ENCODE data around the gene FOXL2. TPM values are rescaled to one million over a fixed set of nuclear protein-coding genes. Genes with fewer than 3 reads are reported as not detected.

Gene FOXL2
- total and polyA plus RNA-seq, 2 of the 13 experiments (the other 11 are each of a cell fraction or from before 2014, with no cell fraction given), result not detected

DNA sequence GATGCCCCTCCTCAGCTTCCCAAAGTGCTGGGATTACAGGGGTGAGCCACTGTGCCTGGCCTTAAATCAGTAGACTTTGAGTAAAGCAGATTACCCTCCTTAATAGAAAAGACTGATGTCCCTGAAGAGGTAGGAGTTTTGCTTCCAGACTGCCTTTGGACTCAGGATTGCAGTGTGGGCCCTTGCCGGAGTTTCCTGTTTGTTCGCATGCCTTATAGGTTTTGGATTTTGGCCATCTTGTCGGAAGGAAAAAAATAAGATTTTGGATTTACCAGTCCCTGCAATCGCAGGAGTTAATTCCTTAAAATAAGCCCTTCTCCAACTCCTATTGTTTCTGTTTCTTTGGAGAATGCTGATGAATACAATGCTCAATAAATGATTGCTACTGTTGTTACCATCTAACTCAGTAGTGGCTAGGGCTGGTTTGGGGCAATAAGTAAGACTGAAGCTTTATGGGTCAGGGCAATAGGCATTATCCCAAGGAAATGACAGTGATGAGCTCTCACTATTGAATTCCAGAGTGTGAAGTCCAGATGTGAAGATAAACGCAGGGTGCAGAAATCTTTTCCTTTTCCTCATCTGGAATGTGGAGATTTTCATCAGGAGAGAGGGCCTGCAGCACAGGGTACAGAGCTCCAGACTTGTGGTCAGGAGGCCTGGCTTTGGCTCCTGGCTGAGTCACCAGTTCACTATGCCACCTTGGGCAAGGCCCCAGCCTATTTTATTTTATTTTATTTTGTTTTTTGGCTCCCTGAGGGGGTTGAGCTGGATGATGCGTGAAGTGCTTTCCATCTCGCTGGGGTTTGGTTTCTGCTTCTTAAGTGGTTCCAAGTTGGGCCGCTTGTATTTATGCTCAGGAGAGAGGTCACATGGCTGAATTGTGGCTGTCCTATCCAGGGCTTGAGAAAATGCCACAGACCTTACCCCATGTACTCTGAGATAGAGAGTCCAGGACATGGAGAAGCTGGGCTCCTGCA lies 25.3 kb downstream of the FOXL2 start:
- Histone ChIP-seq H3K4me3 (replicated peaks in 1 of 3; ENCODE audit: insufficient read depth in 1 of 3, low read depth in 2 of 3, low read length in 3 of 3) (no peak overlapping the region), H3K9me3 (ENCODE audit: low read length) (no peaks in the 10 kb centered on the region), H3K79me2 (ENCODE audit: insufficient read depth, low read length) (no peaks in the 10 kb centered on the region), H4K20me1 (ENCODE audit: insufficient read depth, low read length) (no peaks in the 10 kb centered on the region), H3K4me1 (ENCODE audit: insufficient read depth, low read length) (peaks cover 17% of the 10 kb centered on the region), H3K27me3 (ENCODE audit: control insufficient read depth in 1 of 2, insufficient read depth in 2 of 2, low read length in 2 of 2) (no peaks in the 10 kb centered on the region; a peak in 2 of 5 replicates), H3K27ac (ENCODE audit: extremely low read length, insufficient read depth, low read length) (no peak overlapping the region), H2AFZ (ENCODE audit: low read length) (no peak overlapping the region), H3K36me3 (replicated peaks in 1 of 2; ENCODE audit: control insufficient read depth in 1 of 2, insufficient read depth in 2 of 2, low read length in 2 of 2) (no peaks in the 10 kb centered on the region), H3K4me2 (ENCODE audit: low read depth, low read length) (peak overlapping the region; percentile 20; the same call in 1 of the 2 replicates), H3K9ac (ENCODE audit: insufficient read depth, low read depth, low read length) (no peak overlapping the region)
- no peak for FAIRE-seq
- TF ChIP-seq FOSL2 (CRISPR knock-in tag; IDR thresholded peaks at IDR 0.05), result peak; percentile 60
- no peak for TF ChIP-seq ETS1 (CRISPR knock-in tag; IDR thresholded peaks at IDR 0.05)
- intact Hi-C loops (cut with micrococcal nuclease; ENCODE audit: unreplicated experiment), result no loop called here
- DNase-seq (ENCODE audit: low spot score), result peak; percentile 58
- in situ Hi-C loops (cut with HindIII; ENCODE audit: extremely low pct_ligation_motif_present, low pct_unique_long_range_greater_than_20kb), result loop anchor here (10.0 kb wide), 1 partner anchor 507 kb away; no protein-coding TSS in a partner anchor
- ChIA-PET CTCF (ENCODE audit: low intra/inter-chr PET ratio, low total read pairs) (interaction anchor here (1.3 to 2.1 kb wide), 3 partner anchors 327 to 504 kb away, joined by 3 to 12 read pairs (median 5); partner anchors contain the start of gene CEP70), POLR2A (interaction anchor here (1.2 kb wide), 1 partner anchor 58 kb away, joined by 6 read pairs; no protein-coding TSS in a partner anchor)
- BruUV-seq (replicated peaks), result no TSS peak
- WGBS (ENCODE audit: low lambda C conversion rate), result 24% methylated on average over 8 of the region's 8 CpGs
- peak; percentile 73 for ATAC-seq

GRCh38 chr3:138919325-138919724 lies 27.6 kb downstream of the FOXL2 start:
- H3K27ac ChIP-seq (ENCODE audit: extremely low read length, insufficient read depth, low read length), result no peak overlapping the region
- peak overlapping the region; percentile 43 for H3K4me2 ChIP-seq (ENCODE audit: low read depth, low read length)
- no peak overlapping the region for H3K9ac ChIP-seq (ENCODE audit: insufficient read depth, low read depth, low read length)
- FAIRE-seq, result peak; percentile 52
- no peaks in the 10 kb centered on the region for H3K79me2 ChIP-seq (ENCODE audit: insufficient read depth, low read length)
- DNase-seq (ENCODE audit: low spot score), result peak; percentile 23
- in situ Hi-C loops (cut with HindIII; ENCODE audit: extremely low pct_ligation_motif_present, low pct_unique_long_range_greater_than_20kb) (loop anchor here (5.0 kb wide), 4 partner anchors 87 to 437 kb away; partner anchors contain the start of gene PIK3CB), intact Hi-C loops (cut with micrococcal nuclease; ENCODE audit: unreplicated experiment) (loop anchor here (1.0 kb wide), 1 partner anchor 325 kb away; the partner anchor contains the start of gene CEP70)
- H3K36me3 ChIP-seq (replicated peaks in 1 of 2; ENCODE audit: control insufficient read depth in 1 of 2, insufficient read depth in 2 of 2, low read length in 2 of 2), result no peaks in the 10 kb centered on the region
- H3K9me3 ChIP-seq (ENCODE audit: low read length), result no peaks in the 10 kb centered on the region
- no peaks in the 10 kb centered on the region; a peak in 2 of 5 replicates for H3K27me3 ChIP-seq (ENCODE audit: control insufficient read depth in 1 of 2, insufficient read depth in 2 of 2, low read length in 2 of 2)
- no TSS peak for BruUV-seq (replicated peaks)
- no peak for ATAC-seq
- CTCF ChIA-PET (ENCODE audit: low intra/inter-chr PET ratio, low total read pairs), result no interaction called here
- H2AFZ ChIP-seq (ENCODE audit: low read length), result peak overlapping the region; percentile 28
- 10% methylated on average over 2 of the region's 4 CpGs for WGBS (ENCODE audit: low lambda C conversion rate)
- POLR2A ChIA-PET, result interaction anchor here (0.5 to 1.3 kb wide), 4 partner anchors 56 to 325 kb away, joined by 3 to 4 read pairs (median 3); partner anchors contain the start of gene CEP70
- no peaks in the 10 kb centered on the region for H4K20me1 ChIP-seq (ENCODE audit: insufficient read depth, low read length)
- H3K4me3 ChIP-seq (replicated peaks in 1 of 3; ENCODE audit: insufficient read depth in 1 of 3, low read depth in 2 of 3, low read length in 3 of 3), result no peak overlapping the region; a peak in 1 of 6 replicates
- peaks cover 27% of the 10 kb centered on the region for H3K4me1 ChIP-seq (ENCODE audit: insufficient read depth, low read length)
- TF ChIP-seq SMC3 (IDR thresholded peaks at IDR 0.05; ENCODE audit: low read length) (peak; percentile 19; the same call in 1 of the 2 replicates), ARNTL (CRISPR knock-in tag; IDR thresholded peaks at IDR 0.05) (no peak), SMAD9 (CRISPR knock-in tag; IDR thresholded peaks at IDR 0.05) (no peak), MAFG (CRISPR knock-in tag; IDR thresholded peaks at IDR 0.05) (no peak), U2AF2 (IDR thresholded peaks at IDR 0.05; ENCODE audit: low read depth, low read length) (no peak), ZNF546 (CRISPR knock-in tag; conservative IDR thresholded peaks at IDR 0.05) (no peak), STAG1 (CRISPR knock-in tag; IDR thresholded peaks at IDR 0.05) (peak; percentile 87)
- TF ChIP-seq, protein P1, sequence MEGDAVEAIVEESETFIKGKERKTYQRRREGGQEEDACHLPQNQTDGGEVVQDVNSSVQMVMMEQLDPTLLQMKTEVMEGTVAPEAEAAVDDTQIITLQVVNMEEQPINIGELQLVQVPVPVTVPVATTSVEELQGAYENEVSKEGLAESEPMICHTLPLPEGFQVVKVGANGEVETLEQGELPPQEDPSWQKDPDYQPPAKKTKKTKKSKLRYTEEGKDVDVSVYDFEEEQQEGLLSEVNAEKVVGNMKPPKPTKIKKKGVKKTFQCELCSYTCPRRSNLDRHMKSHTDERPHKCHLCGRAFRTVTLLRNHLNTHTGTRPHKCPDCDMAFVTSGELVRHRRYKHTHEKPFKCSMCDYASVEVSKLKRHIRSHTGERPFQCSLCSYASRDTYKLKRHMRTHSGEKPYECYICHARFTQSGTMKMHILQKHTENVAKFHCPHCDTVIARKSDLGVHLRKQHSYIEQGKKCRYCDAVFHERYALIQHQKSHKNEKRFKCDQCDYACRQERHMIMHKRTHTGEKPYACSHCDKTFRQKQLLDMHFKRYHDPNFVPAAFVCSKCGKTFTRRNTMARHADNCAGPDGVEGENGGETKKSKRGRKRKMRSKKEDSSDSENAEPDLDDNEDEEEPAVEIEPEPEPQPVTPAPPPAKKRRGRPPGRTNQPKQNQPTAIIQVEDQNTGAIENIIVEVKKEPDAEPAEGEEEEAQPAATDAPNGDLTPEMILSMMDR (CRISPR knock-in tag; IDR thresholded peaks at IDR 0.05), result peak; percentile 71
- TF ChIP-seq, protein P2, sequence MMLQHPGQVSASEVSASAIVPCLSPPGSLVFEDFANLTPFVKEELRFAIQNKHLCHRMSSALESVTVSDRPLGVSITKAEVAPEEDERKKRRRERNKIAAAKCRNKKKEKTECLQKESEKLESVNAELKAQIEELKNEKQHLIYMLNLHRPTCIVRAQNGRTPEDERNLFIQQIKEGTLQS (CRISPR knock-in tag; IDR thresholded peaks at IDR 0.05), result no peak
